Fibroblast of skin of back (primary cell): ENCODE results near the gene SCNN1B.
"Not testable (repeated sequence)": the region's sequence is repeated elsewhere in the genome, so short reads cannot be mapped to it uniquely, and the experiment has no call there.

Source experiments
- DNase-seq: peaks from one replicate; pipeline ENCODE4 v3.0.0-alpha.2; 2013

The SCNN1B gene

DNA sequence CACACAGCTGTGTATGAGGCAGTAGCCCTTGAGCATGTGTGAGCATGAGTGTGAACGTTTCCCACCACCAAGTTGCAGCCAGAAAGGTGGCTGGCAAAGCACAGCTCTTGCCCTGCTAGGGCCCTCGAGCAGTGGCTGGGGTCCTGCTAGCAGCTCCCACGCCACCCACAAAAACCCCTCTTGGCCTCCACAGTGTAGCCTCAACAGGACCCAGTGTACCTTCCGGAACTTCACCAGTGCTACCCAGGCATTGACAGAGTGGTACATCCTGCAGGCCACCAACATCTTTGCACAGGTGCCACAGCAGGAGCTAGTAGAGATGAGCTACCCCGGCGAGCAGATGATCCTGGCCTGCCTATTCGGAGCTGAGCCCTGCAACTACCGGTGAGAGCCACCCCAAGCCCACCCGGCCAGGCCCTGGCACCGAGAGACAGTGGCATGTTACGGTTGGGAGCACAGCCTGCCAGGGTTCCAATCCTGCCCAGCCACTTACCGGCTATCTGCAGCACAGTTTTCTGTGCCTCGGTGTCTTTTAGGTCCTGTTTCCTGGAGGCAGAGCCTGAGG is 53.1 kb downstream of the SCNN1B start:
- no peak for DNase-seq

DNA sequence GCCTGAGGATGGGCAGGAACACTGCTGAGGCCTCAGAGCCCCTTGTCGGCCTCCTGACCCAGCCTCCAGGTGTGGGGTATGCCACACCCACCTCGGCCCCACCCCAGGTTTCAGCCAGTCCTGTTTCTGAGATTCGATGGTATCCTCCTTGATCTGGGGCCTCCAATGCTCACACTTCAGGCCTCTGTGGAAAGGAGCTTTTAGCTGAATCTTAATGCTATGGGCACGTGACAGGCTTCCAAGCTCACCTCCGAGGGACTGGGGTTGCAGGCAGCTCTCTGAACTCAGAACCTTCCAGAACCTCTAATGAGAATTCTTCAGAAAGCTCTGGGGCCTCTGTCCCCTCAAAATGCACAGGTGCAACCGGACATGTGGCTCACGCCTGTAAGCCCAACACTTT is 54.8 kb downstream of the SCNN1B start:
- no peak for DNase-seq

DNA sequence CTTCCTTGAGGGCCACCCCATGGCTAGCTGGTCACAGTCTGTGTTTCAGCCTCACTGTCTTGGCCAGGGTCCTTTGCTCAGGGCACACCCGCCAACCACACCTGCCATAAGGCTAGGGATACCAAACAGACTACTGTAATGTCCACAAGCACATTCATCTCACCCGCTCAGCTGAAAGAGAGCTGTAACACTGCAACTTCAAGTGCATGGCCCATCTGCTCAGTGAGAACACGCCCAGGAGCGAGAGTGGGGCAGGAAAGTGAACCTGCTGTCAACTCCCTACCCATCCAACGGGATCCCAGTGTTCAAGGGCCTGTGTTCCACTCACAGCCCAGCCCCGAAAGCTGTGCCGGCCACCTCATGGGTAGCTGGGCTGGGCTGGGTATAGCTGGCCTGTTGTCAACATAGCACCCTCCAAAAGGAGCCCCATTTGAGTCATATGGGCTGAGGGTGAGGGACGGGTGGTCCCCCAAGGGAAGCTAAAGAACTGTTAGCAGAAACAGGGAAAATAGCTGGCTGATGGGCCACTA is 55.7 kb downstream of the SCNN1B start:
- no peak for DNase-seq

DNA sequence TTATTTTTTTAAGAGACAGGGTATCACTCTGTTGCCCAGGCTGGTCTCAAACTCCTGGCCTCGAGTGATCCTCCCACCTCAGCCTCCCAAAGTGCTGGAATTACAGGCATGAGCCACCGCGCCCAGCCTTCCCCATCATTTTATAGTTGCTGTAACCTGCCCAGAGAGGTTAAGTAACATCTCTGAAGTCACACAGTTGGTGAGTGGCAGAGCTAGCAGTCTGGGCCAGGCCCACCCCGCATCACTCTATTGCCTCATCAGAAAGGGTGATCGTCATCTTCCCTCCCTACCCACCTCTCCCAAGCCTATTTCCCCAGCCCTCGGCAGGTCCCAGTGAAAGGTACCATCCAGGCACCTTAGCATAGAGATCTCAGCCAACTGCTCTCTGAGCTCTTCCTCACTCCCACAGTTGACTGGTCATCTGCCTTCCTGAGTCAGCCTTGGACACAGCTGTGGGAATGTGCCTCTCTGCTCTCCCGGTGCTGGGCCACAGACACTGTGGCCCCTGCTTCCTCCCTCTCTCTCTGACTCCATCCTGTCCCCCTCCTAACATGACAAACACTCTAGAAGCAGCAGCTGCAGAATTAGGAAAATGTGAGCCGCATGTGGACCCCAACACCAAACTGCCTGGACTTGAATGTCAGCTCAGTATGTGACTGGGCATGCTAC is 57.1 kb downstream of the SCNN1B start:
- no peak for DNase-seq

DNA sequence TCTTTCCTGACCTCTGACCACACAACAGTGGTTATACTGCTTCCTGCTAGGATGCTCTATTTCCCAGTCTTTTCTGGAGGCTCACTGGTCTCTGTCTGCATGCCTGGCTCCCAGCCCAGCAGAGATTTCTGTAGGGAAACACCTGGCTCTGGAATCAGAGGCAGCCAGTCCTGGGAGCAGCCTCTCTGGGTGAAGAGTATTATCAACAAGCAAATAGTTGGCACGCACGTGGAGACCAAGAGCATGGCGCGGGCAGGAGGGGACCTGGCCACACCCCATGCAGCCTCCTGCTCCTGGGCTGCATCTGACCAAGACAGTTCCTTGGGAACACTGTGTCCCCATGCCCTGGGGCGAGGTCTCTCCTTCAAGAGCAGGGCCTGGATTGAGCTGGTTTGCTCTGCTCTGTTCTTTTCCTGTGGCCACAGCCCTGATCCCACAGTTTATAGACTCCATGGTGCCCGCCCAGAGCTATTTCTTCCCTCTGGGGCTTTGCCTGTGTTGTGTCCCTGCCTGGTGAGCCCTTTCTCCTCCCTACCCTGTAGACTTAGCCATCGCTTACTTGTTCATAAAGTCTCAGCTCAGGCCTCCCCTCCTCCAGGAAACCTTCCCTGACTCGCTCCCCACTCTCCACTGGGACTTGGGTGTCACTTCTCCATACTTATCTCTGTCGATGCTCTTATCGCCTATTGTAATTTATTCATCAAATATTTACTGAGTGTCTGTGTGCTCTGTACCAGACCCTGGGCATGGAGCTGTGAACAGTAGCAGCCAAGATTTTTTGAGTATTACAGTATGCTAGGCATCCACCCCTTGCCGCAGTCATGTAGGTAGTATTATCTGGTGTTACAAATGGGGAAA is 60.6 kb downstream of the SCNN1B start:
- no peak for DNase-seq

DNA sequence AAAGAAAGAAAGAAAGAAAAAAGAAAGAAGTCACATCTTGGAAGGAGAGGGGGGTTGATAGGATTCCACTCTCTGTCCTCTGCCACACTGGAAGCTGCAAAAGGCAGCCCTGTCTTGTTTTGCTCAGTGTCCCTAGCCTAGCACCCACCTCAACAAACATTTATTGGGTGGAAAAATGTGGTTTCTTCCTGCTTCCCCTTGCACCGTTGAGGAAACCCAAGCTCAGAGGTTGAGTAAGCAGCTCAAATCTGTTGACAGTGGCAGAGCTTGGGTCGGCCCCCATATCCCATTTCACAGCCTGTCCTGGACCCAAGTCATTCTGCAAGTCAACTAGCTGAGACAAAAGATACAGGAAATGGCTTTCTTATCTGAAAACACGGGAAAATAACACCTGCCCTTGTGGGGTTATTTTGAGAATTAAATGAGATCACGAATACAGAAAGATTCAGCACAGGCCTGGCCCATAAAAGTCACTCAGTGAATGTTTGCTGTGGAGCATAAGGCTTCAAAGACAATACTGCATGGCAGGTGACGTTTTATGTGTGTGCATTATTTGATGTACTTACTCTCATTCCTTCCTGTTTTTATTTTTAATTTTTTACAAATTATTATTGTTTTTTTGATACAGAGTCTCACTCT is 63.6 kb downstream of the SCNN1B start:
- DNase-seq: no peak

DNA sequence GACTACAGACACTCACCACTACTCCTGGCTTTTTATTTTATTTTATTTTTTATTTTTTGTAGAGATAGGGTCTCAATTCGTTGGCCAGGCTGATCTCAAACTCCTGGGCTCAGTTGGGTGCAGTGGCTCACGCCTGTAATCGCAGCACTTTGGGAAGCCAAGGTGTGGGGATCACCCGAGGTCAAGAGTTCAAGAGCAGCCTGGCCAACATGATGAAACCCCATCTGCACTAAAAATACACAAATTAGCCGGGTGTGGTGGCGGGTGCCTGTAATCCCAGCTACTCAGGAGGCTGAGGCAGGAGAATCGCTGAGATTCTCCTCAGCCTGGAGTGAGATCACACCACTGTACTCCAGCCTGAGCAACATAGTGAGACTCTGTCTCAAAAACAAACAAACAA is 64.2 kb downstream of the SCNN1B start:
- DNase-seq: not testable (repeated sequence)

DNA sequence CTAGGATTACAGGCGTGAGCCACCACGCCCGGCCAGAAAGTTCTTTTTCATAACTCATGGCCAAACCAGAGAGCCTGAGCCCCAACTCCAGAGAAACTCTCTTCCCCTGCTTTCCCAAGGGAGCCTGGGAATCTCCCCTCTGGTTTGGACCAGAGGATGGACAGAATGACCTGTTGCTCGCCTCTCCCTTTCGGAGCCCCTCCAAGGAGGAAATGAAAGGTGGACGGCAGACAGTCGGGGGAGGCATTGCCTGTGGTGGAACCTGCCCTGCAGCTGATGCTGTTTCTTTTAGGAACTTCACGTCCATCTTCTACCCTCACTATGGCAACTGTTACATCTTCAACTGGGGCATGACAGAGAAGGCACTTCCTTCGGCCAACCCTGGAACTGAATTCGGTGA is 65.5 kb downstream of the SCNN1B start:
- no peak for DNase-seq

GRCh38 chr16:23367988-23368387 is 65.9 kb downstream of the SCNN1B start:
- no peak for DNase-seq

DNA sequence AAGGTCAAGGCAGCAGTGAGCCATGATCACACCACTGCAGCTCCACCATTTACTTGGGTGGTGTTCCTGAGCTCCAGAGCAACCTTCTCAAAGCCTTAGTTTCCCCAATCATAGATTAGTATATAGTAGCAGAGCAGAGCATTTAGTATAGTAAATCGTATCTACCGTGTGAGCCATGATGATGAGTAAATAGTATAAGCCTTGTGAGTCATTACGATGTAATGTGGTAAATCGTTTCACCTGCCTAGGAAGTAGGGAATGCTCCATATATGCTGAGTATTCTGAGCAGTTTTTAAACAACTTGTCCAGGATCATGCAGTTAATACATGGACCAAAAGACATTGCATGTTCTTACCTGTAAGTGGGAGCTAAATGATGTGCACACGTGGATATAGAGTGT is 66.4 kb downstream of the SCNN1B start:
- DNase-seq: no peak

GRCh38 chr16:23369416-23369815 is 67.3 kb downstream of the SCNN1B start:
- no peak for DNase-seq

- DNase-seq: no peak
Measured at GRCh38 chr16:23371368-23371767, 69.3 kb downstream of the SCNN1B start.

GRCh38 chr16:23373436-23374219 is 71.5 kb downstream of the SCNN1B start:
- no peak for DNase-seq

- DNase-seq: no peak
Measured at GRCh38 chr16:23374721-23375510, 72.8 kb downstream of the SCNN1B start.

DNA sequence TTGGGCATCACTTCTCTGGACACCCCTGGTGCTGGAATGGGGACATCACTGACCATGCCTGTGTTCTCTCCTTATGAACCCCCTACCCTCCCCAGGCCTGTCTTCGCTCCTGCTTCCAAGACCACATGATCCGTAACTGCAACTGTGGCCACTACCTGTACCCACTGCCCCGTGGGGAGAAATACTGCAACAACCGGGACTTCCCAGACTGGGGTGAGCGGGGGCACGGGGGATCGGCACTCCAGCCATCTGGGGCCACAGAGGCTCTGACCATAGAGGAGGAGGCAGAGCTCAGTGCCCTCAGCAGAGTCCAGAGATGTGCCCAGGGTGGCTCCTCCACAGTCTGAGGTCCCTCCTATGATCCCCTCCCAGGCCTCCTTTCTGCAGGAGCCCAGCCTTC is 73.5 kb downstream of the SCNN1B start:
- DNase-seq: no peak

DNA sequence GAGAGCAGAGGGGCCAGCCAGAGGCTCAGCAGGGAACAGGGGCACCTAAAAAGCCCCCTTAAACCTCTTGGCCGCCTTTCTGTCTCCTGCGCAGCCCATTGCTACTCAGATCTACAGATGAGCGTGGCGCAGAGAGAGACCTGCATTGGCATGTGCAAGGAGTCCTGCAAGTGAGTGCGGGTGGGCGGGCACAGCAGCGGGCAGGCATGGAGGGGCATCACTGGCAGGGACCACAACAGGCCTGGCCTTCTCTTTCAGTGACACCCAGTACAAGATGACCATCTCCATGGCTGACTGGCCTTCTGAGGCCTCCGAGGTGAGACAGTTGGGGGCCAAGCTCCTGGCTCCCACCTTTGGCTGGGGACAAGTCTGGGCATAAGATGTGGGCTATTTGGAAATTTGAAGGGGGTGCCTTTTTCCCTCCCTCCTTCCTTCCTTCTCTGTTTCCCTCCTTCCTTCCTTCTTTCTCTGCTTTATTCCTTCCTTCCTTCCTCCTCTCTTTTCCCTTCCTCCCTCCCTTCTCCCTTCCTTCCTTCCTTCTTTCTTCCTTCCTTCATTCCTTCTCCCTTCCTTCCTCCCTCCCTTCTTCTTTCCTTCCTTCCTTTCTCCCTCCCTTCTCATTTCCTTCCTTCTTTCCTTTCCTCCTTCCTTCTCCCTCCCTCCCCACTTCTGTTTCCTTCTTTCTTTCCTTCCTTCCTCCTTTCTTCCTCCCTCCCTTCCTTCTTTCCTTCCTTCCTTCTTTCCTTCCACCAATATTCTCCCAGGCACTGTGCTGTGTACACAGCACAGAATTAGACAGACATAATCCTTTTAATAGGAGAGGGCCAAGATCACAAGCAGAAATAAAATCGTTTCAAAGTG is 75.2 kb downstream of the SCNN1B start:
- DNase-seq: no peak

DNA sequence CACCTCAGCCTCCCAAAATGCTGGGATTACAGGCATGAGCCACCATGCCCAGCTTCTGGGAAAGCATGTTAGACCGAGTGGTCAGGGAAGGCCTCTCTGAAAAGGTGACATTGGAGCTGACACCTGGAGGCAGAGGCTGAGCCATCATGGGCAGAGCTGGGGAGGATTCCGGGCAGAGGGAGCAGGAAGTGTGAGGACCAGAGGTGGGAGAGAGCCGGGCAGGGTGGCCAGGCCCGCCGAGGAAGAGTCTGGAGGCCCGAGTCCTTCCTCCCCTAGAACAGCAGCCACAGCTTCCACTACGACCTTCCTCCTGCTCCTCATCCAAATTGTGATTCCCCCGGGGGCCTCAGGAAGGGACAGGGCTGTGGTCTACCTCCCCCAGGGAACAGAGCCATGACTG is 76.2 kb downstream of the SCNN1B start:
- DNase-seq: no peak

DNA sequence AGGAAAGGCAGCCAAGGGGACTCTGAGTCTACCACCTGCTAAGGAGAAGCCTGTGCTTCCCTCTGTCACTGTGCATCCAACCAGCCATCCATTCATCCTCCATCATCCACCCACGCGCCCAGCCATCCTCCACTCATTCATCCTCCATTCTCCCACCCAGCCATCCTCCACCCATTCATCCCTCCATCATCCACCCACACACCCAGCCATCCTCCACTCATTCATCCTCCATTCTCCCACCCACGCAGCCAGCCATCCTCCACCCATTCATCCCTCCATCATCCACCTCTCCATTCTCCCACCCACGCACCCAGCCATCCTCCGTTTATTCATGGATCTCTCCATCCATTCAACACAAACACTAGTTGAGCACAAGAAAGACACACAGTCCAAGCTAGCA is 76.8 kb downstream of the SCNN1B start:
- no peak for DNase-seq

GRCh38 chr16:23379707-23380106 is 77.6 kb downstream of the SCNN1B start:
- DNase-seq: no peak

- DNase-seq: no peak
Measured at GRCh38 chr16:23380501-23380951, 78.4 kb downstream of the SCNN1B start.
